GM19397 (cell line): ENCODE results near the gene CFAP97D1.

Experiments used
- ATAC-seq: cut with Tn5 transposase; IDR thresholded peaks from one replicate; pipeline ENCODE4 v1.9.1; 2021; ENCODE audit warnings: mild to moderate bottlenecking, moderate library complexity; ENCODE audit not compliant: unreplicated experiment

Gene CFAP97D1

DNA sequence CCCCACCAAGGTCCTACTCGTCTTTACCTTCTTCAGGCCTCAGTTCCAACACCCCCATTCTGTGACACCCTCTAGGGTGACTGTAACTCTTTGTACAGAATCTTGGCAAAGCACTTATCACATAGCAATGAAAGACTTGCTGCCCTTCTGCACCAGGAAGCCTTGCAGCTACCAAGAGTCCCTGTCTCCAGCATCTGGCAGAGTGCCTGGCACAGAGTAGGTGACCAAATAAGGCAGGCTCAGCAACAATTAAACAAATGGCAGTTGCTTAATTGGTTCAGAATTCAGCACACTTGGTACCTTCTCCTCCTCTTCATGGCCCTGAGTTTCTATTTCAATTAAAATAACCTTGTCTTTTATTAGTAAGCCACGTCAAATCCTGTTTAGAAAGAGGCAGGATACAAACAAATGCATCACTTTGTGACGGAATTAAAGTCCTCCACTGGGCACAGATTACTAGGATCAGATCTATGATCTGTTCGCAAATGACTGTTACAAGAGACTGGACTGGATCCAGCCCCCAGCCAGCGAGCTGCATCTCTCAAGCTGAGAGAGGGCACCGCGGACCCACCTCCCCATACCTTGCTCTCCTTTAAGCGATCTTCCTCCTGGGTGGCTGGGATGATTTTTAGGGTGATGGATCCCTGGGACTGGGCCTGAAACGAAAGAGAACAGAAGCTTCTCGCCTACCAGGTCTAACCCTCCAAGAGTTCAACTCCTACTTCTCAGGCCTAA, 43.3 kb downstream of the CFAP97D1 start:
- ATAC-seq: no peak

DNA sequence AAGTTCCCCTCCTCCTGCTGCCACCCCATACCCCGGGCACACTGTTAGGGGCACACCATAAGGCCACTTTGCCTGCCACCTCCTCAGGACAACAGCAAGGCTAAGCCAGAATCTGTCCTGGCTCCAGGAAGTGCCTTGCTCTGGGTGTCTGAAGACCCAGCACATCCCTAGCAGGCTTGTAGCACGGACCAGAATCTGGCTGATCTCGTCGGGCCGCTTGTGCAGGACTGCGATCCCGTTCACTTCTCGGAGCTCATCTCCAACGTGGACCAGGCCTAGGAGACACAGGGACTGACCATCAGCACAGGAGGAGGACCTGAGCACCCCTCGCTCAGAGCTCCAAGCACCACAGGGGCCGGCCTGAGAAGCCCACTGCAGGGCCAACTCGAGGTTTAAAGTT, 45.3 kb downstream of the CFAP97D1 start:
- ATAC-seq: no peak

DNA sequence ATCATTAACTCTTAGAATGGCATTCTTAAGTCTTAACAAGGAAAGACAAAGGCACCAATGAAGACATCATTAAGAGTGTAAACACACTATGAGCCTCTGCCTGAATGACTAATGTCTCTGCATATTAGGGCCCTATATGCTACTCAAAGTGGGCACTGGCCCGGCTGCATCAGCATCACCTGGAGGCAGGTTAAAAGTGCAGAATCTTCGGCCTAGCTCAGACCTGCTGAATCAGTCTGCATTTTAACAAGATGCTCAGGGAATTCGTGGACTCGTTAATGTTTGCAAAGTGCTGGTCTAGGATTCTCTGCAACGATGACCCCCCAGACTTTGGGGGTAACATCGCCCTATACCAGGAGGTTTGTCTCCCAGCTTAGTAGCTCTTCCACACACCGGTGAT, 46.0 kb downstream of the CFAP97D1 start:
- no peak for ATAC-seq

DNA sequence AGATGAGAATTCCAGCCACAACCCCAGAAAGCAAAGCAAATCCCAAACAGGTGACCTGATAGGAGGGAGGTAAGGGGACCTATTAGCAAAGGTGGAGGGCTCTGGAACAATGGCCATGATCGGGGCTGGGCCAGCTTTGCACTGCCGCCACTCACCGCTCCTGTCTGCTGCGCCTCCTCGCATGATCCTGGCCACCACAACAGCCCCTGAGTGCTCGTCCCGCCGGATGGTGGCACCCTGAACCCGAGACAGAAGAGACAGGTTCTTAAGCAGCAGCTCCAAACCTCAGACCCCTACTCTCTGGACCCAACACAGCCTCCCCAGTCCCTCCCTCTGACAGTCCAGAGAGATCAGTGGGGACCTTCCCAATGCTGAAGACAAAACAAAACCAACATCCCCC, 47.4 kb downstream of the CFAP97D1 start:
- ATAC-seq: no peak

DNA sequence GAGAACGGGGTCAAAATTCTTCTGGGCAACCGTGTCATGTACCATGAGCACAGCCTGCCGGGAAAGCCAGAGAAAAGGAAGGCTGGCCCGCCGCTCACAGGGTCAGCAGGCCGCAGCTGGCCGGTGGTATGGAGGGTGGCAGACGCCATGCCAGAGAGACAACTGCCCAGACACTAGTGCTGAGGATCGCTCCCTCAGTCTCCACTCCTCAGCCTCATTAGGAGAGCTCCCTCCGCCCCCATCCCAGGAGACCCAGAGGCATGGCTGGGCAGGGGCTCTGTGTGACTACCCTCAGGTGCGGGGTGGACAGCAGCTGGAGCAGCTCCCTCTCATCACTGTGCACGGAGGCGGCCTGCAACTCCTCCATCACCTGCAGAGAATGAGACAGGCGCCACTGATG, 49.5 kb downstream of the CFAP97D1 start:
- ATAC-seq: no peak

DNA sequence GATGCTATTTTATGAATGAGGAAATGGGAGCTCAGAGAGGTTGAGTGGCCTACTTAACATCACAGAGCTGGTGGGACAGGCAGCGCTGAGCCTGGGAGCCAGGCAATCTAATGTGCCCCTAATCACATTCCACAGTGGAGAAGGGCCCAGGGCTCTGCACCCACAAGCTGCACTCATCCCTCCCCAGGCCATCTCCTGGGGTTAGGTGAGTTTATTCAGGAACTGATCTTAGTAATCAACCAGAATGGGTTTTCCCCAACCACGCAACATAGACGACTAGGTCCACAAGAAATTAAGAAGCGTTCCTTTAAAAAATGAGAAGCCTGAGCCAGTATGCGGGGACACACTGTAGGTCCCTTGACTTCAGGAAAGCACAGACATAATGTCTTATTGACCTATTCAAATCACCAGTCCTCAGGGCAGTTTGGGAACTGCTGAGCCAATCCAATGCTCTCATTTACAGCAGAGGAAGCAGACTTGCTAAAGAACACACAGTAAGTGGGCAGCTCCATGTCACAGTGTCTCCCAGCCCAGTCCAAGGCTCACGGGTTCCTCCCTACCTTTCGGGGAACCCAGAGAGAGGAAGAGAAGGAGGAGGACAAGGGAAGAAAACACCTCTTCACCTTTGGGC, 50.4 kb downstream of the CFAP97D1 start:
- ATAC-seq: no peak

DNA sequence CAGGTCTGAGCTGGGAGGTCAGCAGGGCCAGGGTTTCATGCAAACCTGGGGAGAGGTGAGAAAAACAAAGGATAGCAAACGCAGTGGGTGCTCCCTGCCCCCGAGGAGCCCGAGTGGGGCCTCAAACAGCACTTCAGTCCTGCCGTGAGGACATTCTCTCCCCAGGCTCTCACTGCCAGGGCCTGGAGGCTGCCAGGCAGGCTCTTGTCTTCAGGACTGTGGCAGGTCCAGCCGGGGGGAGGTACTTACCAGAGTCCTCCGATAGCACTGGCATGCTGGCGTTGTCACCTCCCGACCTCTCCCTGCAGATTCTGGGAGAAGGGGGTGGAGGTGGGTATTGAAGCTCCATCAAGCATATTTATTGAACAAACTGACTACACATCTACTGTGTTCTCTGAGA, 51.4 kb downstream of the CFAP97D1 start:
- no peak for ATAC-seq

DNA sequence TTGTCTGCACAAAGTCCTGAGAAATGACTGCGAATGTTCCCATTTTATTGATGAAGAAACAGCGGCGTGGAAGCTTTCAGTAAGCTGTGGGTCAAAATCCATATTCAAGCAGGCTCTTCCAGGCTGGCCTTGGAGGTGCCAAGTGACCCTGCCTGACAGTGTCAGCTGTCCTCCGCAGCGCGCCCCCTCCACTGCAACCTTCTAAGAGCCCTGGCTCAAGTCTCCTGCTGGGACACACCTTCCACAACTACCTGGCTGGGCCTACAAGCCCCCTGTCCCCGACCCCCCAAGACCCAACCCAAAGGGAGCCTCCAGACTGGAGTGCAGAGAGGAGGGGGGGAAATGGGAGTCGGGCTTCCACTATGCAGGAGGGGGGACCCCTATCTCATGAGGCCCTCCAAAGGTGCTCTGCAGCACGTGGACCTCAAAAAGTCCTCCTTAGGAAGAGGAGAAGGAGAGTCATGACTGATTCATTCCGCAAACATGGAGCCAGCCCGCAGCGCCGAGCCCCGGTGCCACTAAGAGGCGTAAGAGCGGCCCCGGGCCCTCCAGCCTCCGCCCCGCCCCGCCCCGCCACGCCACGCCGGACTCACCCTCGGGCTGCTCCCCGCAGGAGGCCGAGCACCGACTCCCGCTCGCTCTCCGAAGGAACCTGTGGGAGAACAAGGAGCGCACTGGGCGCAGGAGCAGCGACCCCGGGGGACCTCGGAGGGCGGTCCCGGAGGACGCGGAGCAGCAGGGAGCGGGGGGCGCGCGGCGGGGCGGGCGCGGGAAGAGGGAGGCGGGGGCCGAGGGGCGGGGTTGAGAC, 52.1 kb downstream of the CFAP97D1 start:
- ATAC-seq: no peak

DNA sequence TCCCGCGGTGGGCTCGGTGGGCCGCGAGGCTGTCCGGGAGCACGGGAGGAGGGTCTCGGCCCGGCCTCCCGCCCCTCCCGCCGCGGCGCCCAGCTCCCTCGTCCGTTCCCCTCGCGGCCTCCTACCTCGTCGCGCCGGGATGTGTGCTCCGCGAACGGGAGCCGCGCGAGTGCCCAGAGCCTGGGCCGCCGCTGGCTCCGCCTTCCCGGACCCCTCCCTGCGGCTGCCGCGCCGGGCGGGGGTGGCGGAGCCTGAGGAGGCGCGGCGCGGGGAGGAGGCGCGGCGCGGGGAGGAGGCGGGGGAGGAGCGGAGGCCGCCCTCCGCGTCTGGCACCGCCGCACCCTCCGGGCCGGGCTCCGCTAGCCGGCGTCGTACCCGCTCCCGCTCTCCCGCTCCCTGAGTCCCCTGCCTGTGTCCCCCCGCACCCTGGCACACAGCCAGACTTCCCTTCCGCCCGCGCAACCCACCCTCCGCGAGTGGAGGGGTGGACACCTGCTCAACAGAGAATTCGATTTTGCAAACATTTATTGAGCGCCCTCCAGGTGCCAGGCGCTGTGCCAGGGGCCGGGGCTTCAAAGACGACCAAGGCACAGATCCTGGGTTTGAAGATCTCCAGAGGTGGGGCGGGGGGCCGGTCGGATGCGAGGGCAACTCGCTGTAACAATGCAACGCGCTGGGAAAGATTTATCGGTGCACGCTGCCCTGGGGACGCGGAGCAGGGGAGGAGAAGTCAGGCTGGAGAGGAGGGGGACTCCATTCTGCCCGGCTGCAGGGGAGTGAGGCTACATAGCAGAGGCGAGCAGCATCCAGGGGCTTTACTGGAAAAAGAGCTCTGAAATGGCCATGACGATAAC, 53.0 kb downstream of the CFAP97D1 start, which contains the start of gene MPP3:
Gene MPP3 (minus strand): TSS at position 171 of the 854 bp plus-strand sequence. CDS start 1,240 bp downstream, outside the sequence.
- ATAC-seq: no peak

DNA sequence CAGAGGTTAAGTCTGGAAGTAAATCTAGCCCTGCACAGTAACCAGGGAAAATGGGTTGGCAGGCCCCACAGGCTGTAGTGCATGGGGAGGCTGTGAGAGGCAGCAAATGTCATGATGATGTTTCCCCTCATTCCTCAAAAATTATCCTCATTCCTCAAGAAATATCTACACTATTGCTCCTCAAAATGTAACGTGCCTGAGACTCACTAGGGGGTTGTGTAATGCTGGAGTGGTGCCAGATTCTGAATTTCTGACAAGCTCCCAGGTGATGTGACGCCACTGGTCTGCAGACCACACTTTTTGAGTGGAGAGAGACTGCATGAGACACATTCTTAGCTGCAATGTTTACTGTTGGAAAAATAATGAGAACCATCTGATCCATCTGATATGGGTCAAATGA, 53.9 kb downstream of the CFAP97D1 start:
- ATAC-seq: no peak
